Trophoblast cell (in vitro differentiated cells and primary cell): Measurements from ENCODE around the gene PTGDR2.
A peak's percentile ranks its signal among the peaks of the same experiment; 100 is the strongest.

Source experiments
- DNase-seq, 2 donors: peaks; one replicate each; pipeline ENCODE4 v3.0.0-alpha.2; 2016
- H2AFZ ChIP-seq: 2 replicates; pipeline ENCODE4 v1.6.1; 2013; ENCODE audit warnings: low read length, moderate library complexity, mild to moderate bottlenecking; ENCODE audit not compliant: insufficient read depth, poor library complexity
- H2AK5ac ChIP-seq: 2 replicates; pipeline ENCODE4 v1.6.1; 2013; ENCODE audit warnings: mild to moderate bottlenecking, low read length
- H2BK120ac ChIP-seq: 2 replicates; pipeline ENCODE4 v1.6.1; 2013; ENCODE audit warnings: low read length, mild to moderate bottlenecking, moderate library complexity; ENCODE audit not compliant: insufficient read depth, poor library complexity
- H2BK12ac ChIP-seq: 2 replicates; pipeline ENCODE4 v1.6.1; 2013; ENCODE audit warnings: mild to moderate bottlenecking, low read length, moderate library complexity
- H2BK5ac ChIP-seq: 2 replicates; pipeline ENCODE4 v1.6.1; 2013; ENCODE audit warnings: low read length, low read depth, moderate library complexity, mild to moderate bottlenecking; ENCODE audit not compliant: poor library complexity
- H3K14ac ChIP-seq: 2 replicates; pipeline ENCODE4 v1.6.1; 2013; ENCODE audit warnings: mild to moderate bottlenecking, low read length
- H3K18ac ChIP-seq: 2 replicates; pipeline ENCODE4 v1.6.1; 2013; ENCODE audit warnings: mild to moderate bottlenecking, low read length
- H3K23ac ChIP-seq: 2 replicates; pipeline ENCODE4 v1.6.1; 2013; ENCODE audit warnings: low read length
- H3K27ac ChIP-seq: 2 replicates; pipeline ENCODE4 v1.5.1; 2013; ENCODE audit warnings: low read depth, mild to moderate bottlenecking, inconsistent platforms, low read length, moderate library complexity
- H3K27me3 ChIP-seq: 2 replicates; pipeline ENCODE4 v1.6.1; 2013; ENCODE audit warnings: inconsistent platforms, mild to moderate bottlenecking, low read length, moderate library complexity; ENCODE audit not compliant: insufficient read depth
- H3K36me3 ChIP-seq, 2 experiments: 1 replicate in 1 of 2; 2 replicates in 1 of 2; pipeline ENCODE4 v1.6.1; 2013; ENCODE audit warnings: low read length in 2 of 2, mild to moderate bottlenecking in 2 of 2, moderate library complexity in 1 of 2; ENCODE audit not compliant: insufficient read depth in 2 of 2, control insufficient read depth in 1 of 2
- H3K4ac ChIP-seq: 2 replicates; pipeline ENCODE4 v1.6.1; 2013; ENCODE audit warnings: low read depth, mild to moderate bottlenecking, low read length, moderate library complexity
- H3K4me1 ChIP-seq, 2 experiments: 1 replicate in 1 of 2; 2 replicates in 1 of 2; pipeline ENCODE4 v1.6.1; 2013; ENCODE audit warnings: low read length in 2 of 2, mild to moderate bottlenecking in 2 of 2, moderate library complexity in 1 of 2; ENCODE audit not compliant: insufficient read depth in 2 of 2, control insufficient read depth in 1 of 2
- H3K4me2 ChIP-seq: 2 replicates; pipeline ENCODE4 v1.6.1; 2013; ENCODE audit warnings: inconsistent platforms, mild to moderate bottlenecking, low read length, moderate library complexity
- H3K4me3 ChIP-seq: 2 replicates; pipeline ENCODE4 v1.5.1; 2013; ENCODE audit warnings: mild to moderate bottlenecking, low read depth, low read length, inconsistent platforms
- H3K79me1 ChIP-seq: one replicate; pipeline ENCODE4 v1.6.1; 2013; ENCODE audit warnings: low read length
- H3K79me2 ChIP-seq: 2 replicates; pipeline ENCODE4 v1.6.1; 2013; ENCODE audit warnings: low read length, mild to moderate bottlenecking; ENCODE audit not compliant: control insufficient read depth, insufficient read depth, poor library complexity
- H3K9ac ChIP-seq: 2 replicates; pipeline ENCODE4 v1.6.1; 2013; ENCODE audit warnings: mild to moderate bottlenecking, low read length
- H3K9me3 ChIP-seq: 2 replicates; pipeline ENCODE4 v1.6.1; 2013; ENCODE audit warnings: low read depth, mild to moderate bottlenecking, control low read depth, inconsistent platforms, low read length; ENCODE audit not compliant: insufficient read depth
- H4K12ac ChIP-seq: 2 replicates; pipeline ENCODE4 v1.6.1; 2013; ENCODE audit warnings: low read depth, mild to moderate bottlenecking, low read length, moderate library complexity
- H4K8ac ChIP-seq: 2 replicates; pipeline ENCODE4 v1.6.1; 2013; ENCODE audit warnings: low read depth, mild to moderate bottlenecking, low read length, moderate library complexity
- H4K91ac ChIP-seq: one replicate; pipeline ENCODE4 v1.6.1; 2013; ENCODE audit warnings: low read depth, mild to moderate bottlenecking, low read length, moderate library complexity
- WGBS: extraction: QIAGEN DNeasy Blood & Tissue Kit; methylation state at CpG from one replicate; pipeline ENCODE4 v1.1.7; 2013; ENCODE audit warnings: missing lambda C conversion rate; ENCODE audit not compliant: insufficient read length, insufficient coverage; ENCODE audit errors: extremely low coverage; 5-methylcytosine and 5-hydroxymethylcytosine counted together

PTGDR2 gene

DNA sequence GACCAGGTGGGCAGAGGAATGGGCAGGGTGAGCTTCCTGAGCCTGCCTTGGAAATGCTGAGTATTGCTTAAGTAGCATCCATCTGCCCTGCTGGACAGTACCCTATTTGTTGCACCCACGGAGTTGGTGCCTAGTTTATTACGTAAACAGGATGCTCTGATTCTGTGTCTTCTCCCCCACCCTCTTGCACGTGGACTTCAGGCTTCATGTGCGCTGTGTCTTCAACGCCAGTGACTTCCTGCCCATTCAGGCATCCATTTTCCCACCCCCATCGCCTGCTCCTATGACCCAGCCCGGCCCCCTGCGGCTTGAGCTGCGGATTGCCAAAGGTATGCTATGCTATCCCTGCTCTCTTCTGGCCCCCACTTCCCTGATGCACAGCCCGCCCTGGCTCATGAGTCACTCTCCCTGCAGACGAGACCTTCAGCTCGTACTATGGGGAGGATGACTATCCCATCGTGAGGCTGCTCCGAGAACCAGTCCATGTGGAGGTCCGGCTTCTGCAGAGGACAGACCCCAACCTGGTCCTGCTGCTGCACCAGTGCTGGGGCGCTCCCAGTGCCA, 17.3 kb upstream of the PTGDR2 start:
- peaks cover 2 to 3% of the 10 kb centered on the region in 2 experiments for H3K4me1 ChIP-seq
- no peak overlapping the region for H2BK12ac ChIP-seq
- no peaks in the 10 kb centered on the region for H3K27me3 ChIP-seq
- no CpG with 5 or more reads among the region's 16 CpGs for WGBS
- no peak overlapping the region for H4K91ac ChIP-seq
- H3K36me3 ChIP-seq = no peaks in the 10 kb centered on the region
- no peak overlapping the region for H2AFZ ChIP-seq
- H3K79me1 ChIP-seq = no peaks in the 10 kb centered on the region
- H3K79me2 ChIP-seq = no peaks in the 10 kb centered on the region
- no peak overlapping the region for H3K4me2 ChIP-seq
- no peak overlapping the region for H3K27ac ChIP-seq
- no peak overlapping the region for H4K8ac ChIP-seq
- no peaks in the 10 kb centered on the region for H3K9me3 ChIP-seq
- no peak overlapping the region for H4K12ac ChIP-seq
- no peak overlapping the region for H3K18ac ChIP-seq
- no peak overlapping the region for H3K9ac ChIP-seq
- no peak overlapping the region for H2BK120ac ChIP-seq
- DNase-seq = no peak
- no peak overlapping the region for H3K4ac ChIP-seq
- H2AK5ac ChIP-seq = no peak overlapping the region
- no peak overlapping the region for H3K4me3 ChIP-seq
- H3K23ac ChIP-seq = no peak overlapping the region
- no peak overlapping the region for H2BK5ac ChIP-seq
- no peak overlapping the region for H3K14ac ChIP-seq

DNA sequence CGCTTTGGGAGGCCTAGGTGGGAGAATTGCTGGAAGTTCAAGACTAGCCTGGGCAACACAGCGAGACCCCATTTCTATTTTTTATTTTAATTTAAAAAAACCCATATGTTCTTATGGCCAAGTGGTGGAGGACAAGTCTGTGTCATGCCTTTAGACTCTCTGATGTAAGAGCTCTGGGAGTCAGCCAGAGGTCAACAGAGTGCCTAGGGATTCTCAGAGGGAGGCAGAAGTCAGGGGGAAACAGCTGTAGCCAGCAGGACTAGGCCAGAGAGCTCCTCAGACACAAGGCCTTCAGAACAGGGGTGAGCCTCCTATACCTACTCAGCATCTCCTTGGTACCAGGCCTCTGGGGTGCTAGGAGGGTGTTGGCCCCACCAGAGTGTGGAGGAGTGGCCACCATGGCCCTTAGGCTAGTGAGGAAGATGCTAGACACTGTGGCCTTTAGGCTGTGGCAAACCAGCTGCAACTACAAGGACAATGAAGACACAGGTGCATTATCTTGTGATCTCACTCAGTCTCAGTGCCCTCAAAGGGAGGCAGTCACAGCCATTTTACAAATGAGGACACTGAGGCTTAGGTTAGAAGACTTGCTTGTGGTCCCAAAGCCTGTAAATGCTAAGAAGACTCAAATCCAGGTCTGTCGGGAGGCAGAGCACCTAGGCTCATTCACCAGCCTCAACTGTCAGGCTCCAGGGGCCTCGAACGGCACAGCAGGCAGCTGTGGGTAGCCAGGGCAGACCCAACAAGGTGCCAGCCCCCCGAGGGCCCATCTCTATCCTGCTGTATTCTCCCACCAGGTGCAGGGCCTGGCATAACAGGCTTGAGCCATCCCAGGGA, 16.6 kb upstream of the PTGDR2 start:
- H3K4me3 ChIP-seq = no peak overlapping the region
- H3K18ac ChIP-seq = no peak overlapping the region
- H3K36me3 ChIP-seq = no peaks in the 10 kb centered on the region
- no peaks in the 10 kb centered on the region for H3K9me3 ChIP-seq
- H3K27me3 ChIP-seq = no peaks in the 10 kb centered on the region
- DNase-seq = no peak
- no peak overlapping the region for H2AFZ ChIP-seq
- H2AK5ac ChIP-seq = no peak overlapping the region
- no peak overlapping the region for H4K12ac ChIP-seq
- H4K91ac ChIP-seq = peak overlapping the region; percentile 69
- peaks cover 1% of the 10 kb centered on the region for H3K79me1 ChIP-seq
- no CpG with 5 or more reads among the region's 6 CpGs for WGBS
- H3K9ac ChIP-seq = peak overlapping the region; percentile 34
- H3K79me2 ChIP-seq = no peaks in the 10 kb centered on the region
- no peak overlapping the region for H3K4ac ChIP-seq
- H3K4me2 ChIP-seq = no peak overlapping the region
- no peak overlapping the region for H4K8ac ChIP-seq
- H2BK120ac ChIP-seq = no peak overlapping the region
- no peak overlapping the region for H3K23ac ChIP-seq
- H3K14ac ChIP-seq = no peak overlapping the region
- H2BK12ac ChIP-seq = no peak overlapping the region
- no peak overlapping the region for H2BK5ac ChIP-seq
- peaks cover 3 to 5% of the 10 kb centered on the region in 2 experiments for H3K4me1 ChIP-seq
- H3K27ac ChIP-seq = no peak overlapping the region

DNA sequence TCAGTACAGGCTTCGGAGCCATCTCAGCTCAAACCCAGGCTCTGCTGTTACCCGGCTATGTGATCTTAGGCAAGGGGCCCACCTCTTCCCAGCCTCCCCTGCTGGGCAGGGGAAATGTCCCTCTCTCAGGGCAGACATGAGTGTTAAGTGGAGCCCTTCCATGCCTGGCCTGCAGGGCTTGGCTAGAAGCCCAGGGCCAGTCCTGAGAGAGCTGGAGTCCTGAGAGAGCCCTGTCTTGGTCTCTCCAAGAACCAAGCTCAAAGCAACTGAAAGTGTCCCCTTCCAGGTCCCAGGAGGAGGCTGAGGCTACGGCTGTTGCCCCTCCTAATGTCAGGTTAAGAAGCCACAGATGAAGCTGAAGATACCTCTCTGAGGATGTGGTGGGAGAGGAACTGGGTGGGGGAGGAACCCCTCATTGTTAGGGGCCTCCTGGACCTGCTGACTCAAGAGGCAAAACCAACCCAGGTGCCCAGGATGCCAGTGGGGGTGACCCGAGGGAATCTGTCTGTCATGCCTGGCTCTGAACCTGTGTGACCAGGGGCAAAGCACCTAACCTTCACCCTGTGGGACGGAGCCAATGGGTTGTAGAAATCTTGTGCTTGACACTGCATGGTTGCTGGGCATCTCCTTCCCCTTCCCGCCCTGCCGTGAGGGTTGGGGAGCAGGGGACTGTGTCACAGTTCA, 15.8 kb upstream of the PTGDR2 start:
- peaks cover 6 to 8% of the 10 kb centered on the region in 2 experiments for H3K4me1 ChIP-seq
- H3K27ac ChIP-seq = no peak overlapping the region
- H3K27me3 ChIP-seq = no peaks in the 10 kb centered on the region
- H3K79me2 ChIP-seq = no peaks in the 10 kb centered on the region
- peaks cover 3% of the 10 kb centered on the region for H3K79me1 ChIP-seq
- H4K12ac ChIP-seq = no peak overlapping the region
- no peak overlapping the region for H2BK12ac ChIP-seq
- H3K36me3 ChIP-seq = no peaks in the 10 kb centered on the region
- peak overlapping the region; percentile 69 for H4K91ac ChIP-seq
- no peak overlapping the region for H3K4me3 ChIP-seq
- no peak overlapping the region for H3K4me2 ChIP-seq
- no peak overlapping the region for H2BK5ac ChIP-seq
- WGBS = no CpG with 5 or more reads among the region's 7 CpGs
- no peak overlapping the region for H2BK120ac ChIP-seq
- DNase-seq = no peak
- H3K9ac ChIP-seq = no peak overlapping the region
- H4K8ac ChIP-seq = no peak overlapping the region
- H3K18ac ChIP-seq = no peak overlapping the region
- H2AK5ac ChIP-seq = no peak overlapping the region
- H3K14ac ChIP-seq = no peak overlapping the region
- H3K4ac ChIP-seq = no peak overlapping the region
- H2AFZ ChIP-seq = no peak overlapping the region
- no peak overlapping the region for H3K23ac ChIP-seq
- no peaks in the 10 kb centered on the region for H3K9me3 ChIP-seq

DNA sequence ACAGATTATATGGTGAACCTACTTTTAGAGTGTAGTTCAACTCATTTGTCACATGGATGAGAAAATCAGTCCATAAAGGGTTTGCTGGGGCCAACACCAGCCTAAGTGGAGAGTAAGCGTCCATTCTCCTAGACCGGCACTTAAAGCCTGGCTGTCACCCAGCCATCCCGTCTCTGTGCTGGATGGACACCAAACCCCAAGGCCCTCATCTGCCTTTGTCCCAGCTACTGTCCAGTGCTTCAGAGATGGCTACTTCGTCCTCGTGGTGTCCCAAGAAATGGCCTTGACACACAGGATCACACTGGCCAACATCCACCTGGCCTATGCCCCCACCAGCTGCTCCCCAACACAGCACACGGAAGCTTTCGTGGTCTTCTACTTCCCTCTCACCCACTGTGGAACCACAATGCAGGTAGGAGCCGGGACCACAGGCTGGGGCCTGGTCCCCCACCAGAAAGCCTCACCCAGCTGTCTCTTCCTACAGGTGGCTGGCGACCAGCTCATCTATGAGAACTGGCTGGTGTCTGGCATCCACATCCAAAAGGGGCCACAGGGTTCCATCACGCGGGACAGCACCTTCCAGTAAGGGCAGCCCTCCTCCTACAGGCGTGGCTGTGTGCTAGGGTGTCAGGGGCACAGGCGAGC, 15.1 kb upstream of the PTGDR2 start:
- Histone ChIP-seq H4K12ac (no peak overlapping the region), H3K18ac (no peak overlapping the region), H4K91ac (peak overlapping the region; percentile 6), H3K36me3 (no peaks in the 10 kb centered on the region), H2BK5ac (no peak overlapping the region), H3K4ac (no peak overlapping the region), H3K79me1 (peaks cover 3% of the 10 kb centered on the region), H3K4me1 (peaks cover 6 to 8% of the 10 kb centered on the region in 2 experiments), H3K4me2 (no peak overlapping the region), H2AK5ac (no peak overlapping the region), H4K8ac (no peak overlapping the region), H3K79me2 (no peaks in the 10 kb centered on the region), H3K23ac (no peak overlapping the region), H3K9me3 (no peaks in the 10 kb centered on the region), H3K27me3 (no peaks in the 10 kb centered on the region), H2AFZ (no peak overlapping the region), H2BK12ac (no peak overlapping the region), H3K4me3 (no peak overlapping the region), H3K27ac (no peak overlapping the region), H2BK120ac (no peak overlapping the region), H3K14ac (no peak overlapping the region), H3K9ac (no peak overlapping the region)
- WGBS = no CpG with 5 or more reads among the region's 13 CpGs
- no peak for DNase-seq
